ENCODE results near the gene GAS2. TPM values are rescaled to one million over a fixed set of nuclear protein-coding genes. Genes with fewer than 3 reads are reported as not detected.

Gene GAS2
- total RNA-seq, 1 donor from 2014 or later = 9.7 TPM

DNA sequence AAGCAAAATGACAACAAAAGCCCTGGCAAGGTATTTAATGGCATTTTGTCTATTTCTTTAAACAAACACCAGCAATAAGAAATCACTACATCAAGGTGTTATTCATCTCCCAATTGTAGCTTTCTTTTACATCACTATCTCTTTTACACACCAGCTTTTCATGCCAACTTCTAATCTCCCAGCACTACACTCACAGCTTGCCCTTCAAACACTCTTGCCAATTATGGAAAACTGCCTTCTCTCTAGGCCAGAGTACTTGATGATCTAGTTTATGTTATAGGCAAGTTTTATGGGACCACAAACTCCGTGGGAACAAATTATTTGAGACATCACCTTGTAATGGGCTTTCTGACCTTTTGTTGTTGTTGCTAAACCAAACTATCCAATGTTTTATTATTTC, 101.9 kb downstream of the GAS2 start:
- ATAC-seq (ENCODE audit: poor library complexity) (peak; percentile 31), DNase-seq (no peak)
- intact Hi-C loops (cut with DNase I) = no loop called here

DNA sequence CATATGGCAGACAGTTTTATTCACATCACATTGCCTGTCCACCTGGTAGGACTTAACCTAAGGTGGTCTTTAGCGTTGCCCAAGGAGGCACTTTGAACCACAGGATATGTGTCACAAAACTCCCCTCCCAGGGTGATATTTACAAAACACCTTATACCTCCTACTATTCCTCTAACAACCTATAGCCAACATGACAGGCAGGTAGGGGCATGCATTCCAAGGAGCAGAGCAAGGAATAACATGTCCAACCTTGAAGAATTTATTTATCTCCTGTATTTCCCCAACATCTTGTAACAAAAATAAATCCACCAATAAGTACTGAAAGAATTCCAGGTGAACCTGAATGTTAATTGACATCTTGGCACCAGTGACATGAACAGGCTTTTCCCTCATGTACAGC, 102.7 kb downstream of the GAS2 start:
- ATAC-seq (ENCODE audit: poor library complexity) (no peak), DNase-seq (no peak)
- intact Hi-C loops (cut with DNase I) = no loop called here

DNA sequence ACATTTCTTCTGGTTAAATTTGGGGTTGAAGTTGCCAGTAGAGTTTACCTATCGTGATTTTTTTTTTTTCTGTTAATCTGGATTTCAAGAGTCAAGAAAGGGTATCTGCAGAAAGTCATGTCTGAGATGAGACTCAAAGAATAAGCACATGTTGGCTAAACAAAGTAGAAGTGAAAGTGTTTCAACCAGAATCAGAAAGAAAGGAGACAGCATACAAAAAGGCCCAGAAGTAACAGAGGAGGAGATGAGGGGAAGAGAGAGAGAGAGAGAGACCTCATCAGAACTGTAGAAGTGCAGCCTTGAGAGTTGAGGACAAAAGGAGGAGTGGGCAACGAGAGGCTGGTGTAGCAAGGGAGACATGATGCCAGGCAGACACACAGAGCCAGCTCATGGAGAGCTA, 108.3 kb downstream of the GAS2 start:
- DNase-seq (no peak), ATAC-seq (ENCODE audit: poor library complexity) (no peak)
- intact Hi-C loops (cut with DNase I) = no loop called here

DNA sequence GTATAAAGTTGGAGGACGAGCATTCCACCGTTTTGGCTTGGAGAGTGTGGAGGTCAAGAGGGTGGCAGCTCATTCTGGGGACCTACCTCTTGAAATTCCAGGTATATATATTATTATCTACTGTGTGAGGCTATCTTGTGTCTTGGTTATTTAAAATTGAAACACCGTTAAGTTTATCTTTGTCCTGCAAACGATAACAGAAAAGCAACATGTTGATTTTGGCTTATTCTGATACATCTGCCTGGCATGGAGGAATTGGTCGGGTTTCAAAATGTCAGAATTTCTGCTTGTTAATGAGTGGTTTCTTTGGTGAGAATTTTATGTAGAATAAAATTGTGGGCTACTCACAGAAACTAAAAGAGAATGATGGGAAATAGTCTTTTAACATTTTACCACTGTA, 108.8 kb downstream of the GAS2 start:
- intact Hi-C loops (cut with DNase I) = no loop called here
- ATAC-seq (ENCODE audit: poor library complexity) (no peak), DNase-seq (no peak)

DNA sequence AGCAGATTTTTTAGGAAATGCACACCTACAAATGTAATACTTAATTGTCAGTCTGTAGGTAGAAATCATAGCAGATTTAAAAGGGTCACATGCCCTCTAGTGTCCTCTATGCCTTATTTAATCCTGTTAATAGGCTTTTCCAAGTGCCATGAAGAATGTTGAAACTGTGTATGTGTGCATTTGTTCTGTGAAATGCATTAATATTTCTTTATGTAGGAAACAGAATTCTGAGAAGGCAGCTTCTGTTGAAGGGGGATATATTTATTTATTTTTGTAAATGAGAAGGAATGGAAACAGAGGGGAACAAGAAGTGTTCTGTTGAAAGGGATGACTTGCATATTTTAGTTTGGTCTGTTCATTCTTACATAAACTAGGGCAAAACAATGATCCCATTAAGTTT, 112.2 kb downstream of the GAS2 start:
- intact Hi-C loops (cut with DNase I) = no loop called here
- DNase-seq (no peak), ATAC-seq (ENCODE audit: poor library complexity) (no peak)

DNA sequence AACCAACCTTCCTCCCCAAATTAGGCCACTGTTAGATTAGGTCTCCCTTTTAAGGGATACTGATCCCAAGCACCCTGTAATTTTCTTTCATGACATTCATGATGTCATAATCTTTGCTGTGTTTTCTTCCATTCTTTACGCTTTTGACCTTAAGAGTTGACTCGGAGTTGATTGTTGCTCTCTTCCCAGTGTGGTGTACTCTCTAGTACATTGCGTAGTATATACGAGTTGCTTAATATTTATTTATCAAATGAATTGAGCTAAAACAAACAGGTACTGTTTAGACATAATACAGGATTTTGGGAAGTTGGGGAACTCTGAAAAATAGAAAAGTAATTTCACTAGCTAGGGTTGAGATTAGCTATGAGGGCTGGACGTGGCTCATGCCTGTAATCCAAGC, 113.4 kb downstream of the GAS2 start:
- DNase-seq (no peak), ATAC-seq (ENCODE audit: poor library complexity) (no peak)
- intact Hi-C loops (cut with DNase I) = loop anchor here (10.0 kb wide), 1 partner anchor 155 kb away; the partner anchor contains the start of gene FANCF

DNA sequence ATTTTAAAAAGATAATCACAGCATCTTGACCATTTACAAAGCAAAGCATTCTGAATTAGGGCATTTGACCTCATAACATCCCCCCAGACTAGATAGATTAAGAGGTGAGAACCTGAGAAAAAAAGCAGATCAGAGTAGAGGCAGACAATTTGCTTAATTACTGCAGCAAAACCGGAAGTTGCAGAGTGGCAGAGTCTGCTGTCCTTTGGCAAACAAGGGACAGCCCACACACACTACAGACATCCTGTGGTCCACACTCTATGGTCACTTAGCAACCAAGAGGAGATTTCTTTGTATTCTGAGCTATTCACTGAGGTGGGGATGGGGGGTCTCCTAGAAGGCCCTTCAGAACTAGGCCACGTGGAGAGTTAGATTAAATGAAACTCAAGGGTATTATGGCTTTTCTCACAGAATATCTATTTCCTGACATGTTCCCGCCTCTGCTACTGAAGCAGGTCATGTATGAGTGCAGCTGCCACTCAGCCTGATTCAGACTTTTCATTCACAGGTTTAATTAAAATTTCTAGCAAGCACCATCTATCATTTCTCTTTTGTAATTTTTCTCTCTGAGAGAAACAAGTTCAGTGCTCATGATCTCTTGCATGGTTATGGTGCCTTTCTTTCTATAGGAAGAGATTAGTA, 114.7 kb downstream of the GAS2 start:
- DNase-seq = no peak
- no peak for ATAC-seq (ENCODE audit: poor library complexity)
- intact Hi-C loops (cut with DNase I) = loop anchor here (10.0 kb wide), 1 partner anchor 156 kb away; the partner anchor contains the start of gene FANCF

DNA sequence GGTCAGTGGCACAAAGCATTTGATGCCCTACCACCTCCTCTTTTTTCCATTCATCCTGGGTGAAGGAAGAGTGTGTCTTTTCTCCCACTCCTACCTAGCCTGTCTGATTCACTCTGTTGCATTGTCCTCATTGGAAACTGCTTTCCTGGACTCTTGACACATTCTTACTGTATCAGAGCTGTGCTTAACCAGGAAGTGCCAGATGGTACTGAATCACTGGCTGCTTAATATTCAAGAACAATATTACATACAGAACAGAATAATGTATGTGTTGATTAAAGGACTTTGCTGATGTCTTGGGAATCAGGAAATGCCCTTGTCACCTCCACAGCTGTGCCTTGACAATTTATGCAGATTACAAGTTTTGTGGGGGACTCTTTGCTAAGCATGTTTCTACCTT, 118.8 kb downstream of the GAS2 start:
- no peak for DNase-seq
- ATAC-seq (ENCODE audit: poor library complexity) = no peak
- intact Hi-C loops (cut with DNase I) = loop anchor here (10.0 kb wide), 1 partner anchor 160 kb away; the partner anchor contains the start of gene FANCF

DNA sequence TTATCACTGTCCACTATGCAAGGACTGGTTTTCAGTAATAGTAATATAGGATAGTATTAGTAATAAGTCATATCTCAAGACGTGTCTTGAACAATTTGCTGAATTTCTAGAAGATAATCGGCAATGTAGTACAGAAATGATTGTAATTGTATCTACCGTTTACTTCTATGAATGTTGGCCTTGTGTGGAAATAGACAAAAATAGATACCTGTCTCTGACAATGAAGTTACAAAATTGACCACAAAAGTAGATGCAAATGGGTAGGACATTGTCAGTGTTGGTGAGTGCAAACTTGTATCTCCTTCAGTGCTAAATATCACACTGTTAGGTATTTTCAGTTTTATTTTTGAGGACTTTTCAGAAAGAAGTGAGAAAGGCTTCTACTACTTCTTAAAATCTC, 120.1 kb downstream of the GAS2 start:
- intact Hi-C loops (cut with DNase I) = loop anchor here (10.0 kb wide), 1 partner anchor 162 kb away; the partner anchor contains the start of gene FANCF
- DNase-seq (no peak), ATAC-seq (ENCODE audit: poor library complexity) (no peak)

DNA sequence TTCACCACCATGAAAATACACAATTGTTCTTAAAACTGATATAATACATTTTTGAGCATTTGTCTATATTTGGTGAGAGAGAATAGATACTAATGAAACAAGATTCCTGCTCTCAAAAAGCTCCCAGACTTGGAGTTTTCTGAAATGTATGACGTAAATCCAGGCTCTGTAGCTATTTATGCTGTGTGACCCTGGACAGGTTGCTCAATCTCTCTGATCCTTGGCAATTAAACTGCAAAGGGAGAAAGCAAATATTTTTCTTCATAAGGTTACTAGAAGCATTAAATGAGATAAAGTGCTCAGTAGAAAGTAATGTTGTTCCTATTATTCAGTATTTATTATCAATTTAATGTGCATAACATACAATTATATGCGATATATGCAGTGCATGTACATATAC, 120.6 kb downstream of the GAS2 start:
- intact Hi-C loops (cut with DNase I) = loop anchor here (10.0 kb wide), 1 partner anchor 162 kb away; the partner anchor contains the start of gene FANCF
- ATAC-seq (ENCODE audit: poor library complexity) (no peak), DNase-seq (no peak)

DNA sequence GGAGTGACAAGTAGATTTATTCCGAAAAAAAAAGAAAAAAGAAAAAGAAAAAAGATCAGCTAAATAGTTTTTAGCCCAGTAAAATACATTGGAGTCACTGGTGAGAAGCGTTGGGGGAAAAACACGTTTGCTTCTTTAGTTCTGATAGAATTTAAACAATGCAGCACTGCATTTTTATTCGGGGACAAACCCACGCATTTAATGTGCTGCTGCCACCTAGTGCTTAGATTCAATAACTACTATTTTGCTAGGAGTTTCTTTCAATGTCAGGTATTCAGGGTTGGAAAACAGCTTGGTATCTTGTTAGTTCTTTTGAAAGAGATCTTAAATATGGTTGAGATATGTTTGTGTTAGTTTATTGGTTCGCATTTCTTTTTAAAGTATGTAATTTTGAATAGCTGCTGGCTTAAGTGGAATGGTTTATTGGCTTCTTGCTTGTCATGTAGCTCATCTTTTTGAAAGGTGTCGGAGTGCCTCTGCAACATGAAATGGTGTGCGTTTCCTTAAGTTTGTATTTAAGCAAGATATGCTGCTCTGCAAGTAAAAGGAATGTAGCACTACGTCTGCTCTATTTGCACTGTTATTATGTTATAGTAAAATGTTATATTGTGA, 121.2 kb downstream of the GAS2 start:
- DNase-seq (no peak), ATAC-seq (ENCODE audit: poor library complexity) (peak; percentile 71)
- intact Hi-C loops (cut with DNase I) = loop anchor here (2.0 to 10.0 kb wide), 2 partner anchors 163 to 453 kb away; partner anchors contain the start of gene FANCF

DNA sequence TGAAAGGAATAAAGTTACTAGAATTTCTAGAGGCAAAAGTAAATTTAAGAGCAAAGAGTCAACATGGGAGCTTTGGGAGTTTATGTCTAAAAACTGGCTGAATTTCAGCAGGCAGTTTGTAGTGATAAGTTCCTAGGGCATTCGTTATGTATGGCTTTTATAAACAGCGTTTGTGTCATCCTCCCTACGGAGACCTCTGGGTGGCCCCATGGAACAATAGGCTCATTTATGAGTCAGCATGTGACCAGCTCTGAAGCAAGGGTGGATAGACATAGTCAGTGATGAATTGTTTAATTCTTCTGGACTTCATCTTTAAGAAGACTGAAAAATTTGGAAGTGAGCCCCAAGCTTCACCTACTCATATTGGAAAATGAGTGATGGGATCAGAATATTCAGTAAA, 126.1 kb downstream of the GAS2 start:
- ATAC-seq (ENCODE audit: poor library complexity) (no peak), DNase-seq (no peak)
- intact Hi-C loops (cut with DNase I) = no loop called here

DNA sequence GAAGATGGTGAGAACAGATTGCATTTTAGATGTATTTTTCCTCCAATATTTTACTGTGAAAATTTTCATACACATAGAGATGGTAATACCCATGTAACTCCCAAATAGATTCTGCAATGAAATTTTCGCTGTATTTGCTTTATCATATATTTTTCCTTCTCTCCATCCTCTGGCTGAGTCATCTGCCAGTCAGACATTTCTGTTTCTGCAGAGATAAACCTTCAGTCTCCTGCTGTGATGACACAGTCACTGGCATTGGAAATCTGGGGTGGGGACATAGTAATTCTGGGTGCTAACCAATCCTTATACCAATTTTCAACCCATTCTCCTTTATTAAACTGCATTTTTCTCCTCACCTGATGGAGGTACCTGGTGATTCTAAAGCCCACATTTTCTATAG, 129.5 kb downstream of the GAS2 start:
- DNase-seq (no peak), ATAC-seq (ENCODE audit: poor library complexity) (no peak)
- intact Hi-C loops (cut with DNase I) = no loop called here

DNA sequence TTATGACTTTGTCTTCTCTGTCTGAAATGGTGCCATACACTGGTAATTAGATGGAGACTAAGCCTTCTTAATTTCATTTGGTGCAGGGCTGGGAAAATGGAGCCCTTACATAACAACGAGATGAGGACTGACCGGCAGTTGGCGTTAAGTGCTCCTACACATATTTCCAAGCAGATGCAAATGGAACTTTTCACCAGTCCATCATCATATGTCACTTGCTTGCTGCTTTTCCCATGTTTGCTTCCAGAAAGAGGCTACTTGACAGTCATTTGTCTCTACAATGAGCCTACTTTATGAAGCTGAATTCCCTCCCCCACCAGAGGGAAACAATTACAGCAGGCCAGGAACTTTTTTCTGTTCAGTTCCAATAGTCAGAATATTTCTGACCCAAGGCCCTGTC, 130.6 kb downstream of the GAS2 start:
- ATAC-seq (ENCODE audit: poor library complexity) = no peak
- intact Hi-C loops (cut with DNase I) = no loop called here
- DNase-seq = no peak

DNA sequence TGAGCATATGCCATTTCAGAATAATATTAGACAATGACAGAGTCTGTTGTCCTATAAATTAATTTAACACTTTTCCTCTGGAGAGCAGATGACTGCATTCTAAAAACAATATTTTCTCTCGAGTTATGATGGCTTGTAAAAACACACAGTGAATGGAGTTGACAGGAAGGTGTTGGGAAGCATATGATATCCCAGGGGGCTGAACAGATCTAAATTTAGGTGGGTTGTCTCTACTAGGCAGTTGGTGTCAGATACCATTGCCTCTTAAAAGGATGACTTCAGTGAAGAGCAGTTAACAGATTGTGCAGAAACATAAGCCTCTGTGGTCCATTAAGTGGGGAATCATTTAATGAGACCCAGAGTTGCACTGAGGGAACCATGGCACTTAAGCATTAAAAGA, 132.5 kb downstream of the GAS2 start:
- intact Hi-C loops (cut with DNase I) = no loop called here
- ATAC-seq (ENCODE audit: poor library complexity) (no peak), DNase-seq (no peak)

DNA sequence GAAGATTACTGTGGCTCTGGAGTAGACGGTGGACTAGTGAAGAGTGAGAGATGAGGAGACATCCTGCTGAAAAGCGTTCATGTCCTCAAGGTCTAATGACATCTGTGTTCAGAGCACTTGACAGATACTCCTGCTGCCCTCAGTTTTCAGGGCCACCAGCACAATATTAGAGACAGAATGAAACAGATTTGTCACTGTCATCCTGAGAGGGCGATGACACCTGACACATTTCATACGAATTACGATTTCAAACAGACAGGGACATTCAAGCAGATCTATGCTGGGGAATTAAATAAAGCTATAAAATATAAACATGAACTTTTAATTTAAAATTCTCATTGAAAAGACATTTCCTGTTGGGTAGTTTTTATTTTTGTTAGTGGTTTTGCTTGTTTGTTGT, 134.1 kb downstream of the GAS2 start:
- no peak for ATAC-seq (ENCODE audit: poor library complexity)
- intact Hi-C loops (cut with DNase I) = no loop called here
- DNase-seq = no peak

DNA sequence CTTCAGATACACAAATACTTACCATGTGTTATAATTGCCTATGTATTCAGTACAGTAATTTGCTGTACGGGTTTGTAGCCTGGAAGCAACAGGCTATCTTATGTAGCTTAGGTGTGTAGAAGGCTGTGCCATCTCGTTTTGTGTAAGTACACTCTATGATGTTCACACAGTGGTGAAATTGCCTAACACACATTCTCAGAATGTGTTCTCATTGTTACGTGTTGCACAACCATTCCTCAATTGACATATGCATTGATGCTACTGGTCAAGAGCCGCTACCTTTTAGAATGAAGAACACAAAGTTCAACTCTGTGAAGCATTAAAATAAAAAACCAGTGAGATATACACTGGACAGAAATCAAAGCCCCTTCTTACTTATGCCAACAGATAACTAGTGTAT, 136.4 kb downstream of the GAS2 start:
- ATAC-seq (ENCODE audit: poor library complexity) (no peak), DNase-seq (no peak)
- intact Hi-C loops (cut with DNase I) = no loop called here

DNA sequence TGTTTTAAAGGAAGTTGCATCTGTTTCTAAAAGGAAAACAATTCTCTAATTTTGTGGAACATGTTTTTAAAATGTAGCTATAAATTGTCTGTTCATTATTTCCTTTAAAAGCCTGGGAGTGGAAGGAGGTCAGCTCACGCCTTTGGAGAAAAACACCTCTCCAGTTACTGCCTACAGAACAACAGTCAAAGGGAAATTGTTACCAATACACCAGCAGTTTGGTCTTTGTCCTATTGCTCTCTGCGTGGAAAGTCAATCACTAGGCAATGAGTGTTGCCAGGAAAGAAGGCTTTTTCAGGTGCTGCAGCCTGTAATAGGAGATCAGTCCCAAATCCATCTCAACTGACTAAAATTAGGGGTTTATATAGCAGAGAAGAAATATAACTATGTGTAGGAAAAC, 141.0 kb downstream of the GAS2 start:
- DNase-seq (no peak), ATAC-seq (ENCODE audit: poor library complexity) (no peak)
- intact Hi-C loops (cut with DNase I) = no loop called here

DNA sequence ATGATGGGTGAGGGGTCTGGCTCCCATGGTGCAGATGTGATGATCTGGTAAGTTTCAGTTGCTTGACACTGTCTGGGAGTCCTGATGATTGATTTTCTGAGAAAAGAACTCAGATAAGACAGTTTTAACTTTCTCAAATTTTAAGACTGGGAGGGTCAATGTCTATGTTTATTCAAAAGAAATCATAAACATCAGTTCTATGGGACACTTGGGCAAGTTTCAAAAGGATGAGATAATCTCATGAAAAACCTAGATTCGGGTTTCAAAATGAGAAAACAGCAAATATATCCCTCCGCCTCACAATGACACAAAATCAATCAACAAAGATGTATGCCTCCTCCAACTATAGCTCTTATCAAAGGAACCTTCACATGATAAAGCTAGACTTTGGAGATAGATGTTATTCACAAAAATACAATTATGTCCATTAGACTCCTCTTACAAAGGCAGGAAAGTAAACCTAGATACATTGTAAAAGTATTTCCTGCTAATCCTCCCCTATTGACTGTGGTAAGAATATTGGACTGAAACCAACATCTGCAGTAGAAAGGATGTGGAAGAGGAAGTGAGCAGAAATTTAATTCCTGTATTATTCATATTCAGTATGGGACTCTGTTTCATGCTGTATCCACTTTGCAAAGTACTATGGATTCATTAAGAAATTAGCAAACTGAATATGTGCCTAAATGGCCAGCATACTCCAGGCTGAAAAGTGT, 141.6 kb downstream of the GAS2 start:
- ATAC-seq (ENCODE audit: poor library complexity) (peak; percentile 36), DNase-seq (no peak)
- intact Hi-C loops (cut with DNase I) = no loop called here

All from Right ventricle myocardium superior (tissue), 1 donor.